Ovary (tissue), 9 donors: ENCODE measurements around the gene UBR3. TPM values are rescaled to one million over a fixed set of nuclear protein-coding genes. Genes with fewer than 3 reads are reported as not detected.

Experiments used
- DNase-seq, 5 donors: peaks; one replicate each; pipeline ENCODE4 v3.0.0-alpha.2; 2019 to 2020
- H3K27ac ChIP-seq, 2 donors: fragments of 200-600 bp; one replicate each; pipeline versions ENCODE4 v1.5.1 to v1.8.0; 2019 to 2022
- H3K27me3 ChIP-seq: fragments of 200-600 bp; one replicate; pipeline ENCODE4 v1.8.0; 2022
- H3K36me3 ChIP-seq: fragments of 200-600 bp; sonication (generic); one replicate; pipeline ENCODE4 v1.5.1; 2019
- H3K4me1 ChIP-seq: one replicate; pipeline ENCODE4 v1.8.1; 2013; ENCODE audit warnings: mild to moderate bottlenecking, moderate library complexity; ENCODE audit not compliant: insufficient read depth
- H3K4me3 ChIP-seq: fragments of 200-600 bp; sonication (generic); one replicate; pipeline ENCODE4 v1.5.1; 2017
- H3K9me3 ChIP-seq, 2 donors: fragments of 200-600 bp in 1 of 2; sonication (generic) in 1 of 2; one replicate each; pipeline versions ENCODE4 v1.5.1 to v1.8.1; 2013 to 2019; ENCODE audit warnings: mild to moderate bottlenecking in 1 of 2, moderate library complexity in 1 of 2
- EP300 ChIP-seq: sonication (generic); formaldehyde crosslinking; IDR thresholded peaks from one replicate; pipeline ENCODE4 v1.6.1; 2017; ENCODE audit warnings: antibody characterized with exemption
- POLR2A ChIP-seq: fragments of 450-650 bp; IDR thresholded peaks from one replicate; pipeline ENCODE4 v1.6.1; 2017; ENCODE audit warnings: antibody characterized with exemption, mild to moderate bottlenecking, moderate library complexity
- WGBS, 3 donors: extraction: QIAGEN DNeasy Blood & Tissue Kit in 1 of 3; methylation state at CpG; one replicate each; pipeline versions ENCODE4 v1.1.5 to v1.1.7; 2013 to 2017; 5-methylcytosine and 5-hydroxymethylcytosine counted together
- intact Hi-C, 4 donors: fragments of 100-400 bp; cut with DNase I; formaldehyde crosslinking; loops; one replicate each; pipeline versions ENCODE4 v1.11.0 to v1.15.1; 2022 to 2023
- polyA plus RNA-seq, 2 donors: library from polyadenylated mRNA; stranded (reverse); fragments of 200-250 nt in 1 of 2; fragments of 350-450 nt in 1 of 2; fragmentation: Illumina TruSeq in 1 of 2; extraction: RNeasy Lipid Tissue Mini Kit (QIAGEN cat#74804) in 1 of 2; gene quantifications; one replicate each; pipeline ENCODE4 v1.2.3, GENCODE V29; 2013 to 2014
- total RNA-seq, 7 donors: library from RNA; depleted of rRNA in 2 of 7; stranded (reverse); fragments of >200 nt in 2 of 7; fragmentation: NEBNext Ultra II Directional in 3 of 7; extraction: Animal tissue kit (Norgen Biotek cat#: 25700) in 3 of 7; gene quantifications; one replicate each; pipeline versions ENCODE4 v1.1.0 to v1.2.4, GENCODE V29; 2016 to 2023
- TF ChIP-seq, protein P1 (sequence below), 3 donors: fragments of 450-650 bp in 2 of 3; fragments of 200-600 bp in 1 of 3; IDR thresholded peaks; one replicate each; pipeline versions ENCODE4 v1.5.1 to v1.8.0; 2016 to 2022; ENCODE audit warnings: antibody characterized with exemption in 3 of 3, mild to moderate bottlenecking in 1 of 3
- donor health status: DM: no; HTN: no; CAD: no; lungs with moderate emphysema.
- donor health status: DM: no; HTN: no; CAD: no.
- donor health status: Bipolar disorder and iron deficiency.
- donor health status: DM: yes; HTN: yes; CAD: no.
- donor health status: DM: no; HTN: no; CAD: no.
- donor health status: DM: yes; HTN: yes; CAD: no.

Gene UBR3
- total and polyA plus RNA-seq, 9 donors, result 13.6 to 63.4 (median 45.1) TPM

DNA sequence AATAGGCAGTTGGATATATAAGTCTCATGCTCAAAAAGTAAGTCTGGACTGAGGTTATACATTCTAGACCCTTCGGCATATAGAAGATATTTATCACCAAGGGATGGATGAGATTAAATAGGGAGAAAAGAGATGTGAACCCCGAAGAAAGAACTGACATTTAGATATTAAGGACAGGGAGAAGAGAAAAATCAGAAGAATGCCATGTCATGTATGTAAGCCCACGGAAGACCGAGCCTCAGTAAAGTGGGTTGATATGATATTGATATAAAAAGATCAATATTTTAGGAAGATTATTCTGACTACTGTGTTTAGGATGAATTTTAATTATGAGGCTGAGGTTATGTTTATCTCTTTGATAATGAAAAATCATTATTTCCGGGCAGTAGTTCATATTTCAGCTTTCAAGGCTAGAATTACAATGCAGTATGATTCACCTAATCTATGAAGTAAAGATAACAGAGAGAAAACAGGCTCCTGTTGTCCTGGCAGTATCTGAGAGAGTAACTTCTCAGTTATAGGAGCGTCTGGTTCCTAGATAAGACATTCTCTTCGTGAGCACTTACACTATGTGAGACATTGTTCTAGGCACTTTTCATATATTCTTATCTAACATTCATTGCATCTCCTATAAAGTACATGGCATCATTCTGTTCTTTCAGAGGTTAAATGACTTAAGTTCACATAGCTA is 83.0 kb downstream of the UBR3 start:
- no peaks in the 10 kb centered on the region for H3K27me3 ChIP-seq
- H3K27ac ChIP-seq, result no peak overlapping the region
- no peak overlapping the region for H3K4me3 ChIP-seq
- no peak for DNase-seq
- no peak for TF ChIP-seq POLR2A
- TF ChIP-seq, protein P1, sequence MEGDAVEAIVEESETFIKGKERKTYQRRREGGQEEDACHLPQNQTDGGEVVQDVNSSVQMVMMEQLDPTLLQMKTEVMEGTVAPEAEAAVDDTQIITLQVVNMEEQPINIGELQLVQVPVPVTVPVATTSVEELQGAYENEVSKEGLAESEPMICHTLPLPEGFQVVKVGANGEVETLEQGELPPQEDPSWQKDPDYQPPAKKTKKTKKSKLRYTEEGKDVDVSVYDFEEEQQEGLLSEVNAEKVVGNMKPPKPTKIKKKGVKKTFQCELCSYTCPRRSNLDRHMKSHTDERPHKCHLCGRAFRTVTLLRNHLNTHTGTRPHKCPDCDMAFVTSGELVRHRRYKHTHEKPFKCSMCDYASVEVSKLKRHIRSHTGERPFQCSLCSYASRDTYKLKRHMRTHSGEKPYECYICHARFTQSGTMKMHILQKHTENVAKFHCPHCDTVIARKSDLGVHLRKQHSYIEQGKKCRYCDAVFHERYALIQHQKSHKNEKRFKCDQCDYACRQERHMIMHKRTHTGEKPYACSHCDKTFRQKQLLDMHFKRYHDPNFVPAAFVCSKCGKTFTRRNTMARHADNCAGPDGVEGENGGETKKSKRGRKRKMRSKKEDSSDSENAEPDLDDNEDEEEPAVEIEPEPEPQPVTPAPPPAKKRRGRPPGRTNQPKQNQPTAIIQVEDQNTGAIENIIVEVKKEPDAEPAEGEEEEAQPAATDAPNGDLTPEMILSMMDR (IDR thresholded peaks at IDR 0.05), result no peak
- TF ChIP-seq EP300, result no peak
- no peaks in the 10 kb centered on the region for H3K36me3 ChIP-seq
- no peaks in the 10 kb centered on the region for H3K4me1 ChIP-seq
- H3K9me3 ChIP-seq, result no peaks in the 10 kb centered on the region
- 45 to 49% (median 48%) methylated on average over 7 of the region's 7 CpGs for WGBS, 3 donors
- intact Hi-C loops, result loop anchor here in 1 of 4 donors (10.0 kb wide), 1 partner anchor 85 kb away; the partner anchor contains the start of genes METTL5 and UBR3

DNA sequence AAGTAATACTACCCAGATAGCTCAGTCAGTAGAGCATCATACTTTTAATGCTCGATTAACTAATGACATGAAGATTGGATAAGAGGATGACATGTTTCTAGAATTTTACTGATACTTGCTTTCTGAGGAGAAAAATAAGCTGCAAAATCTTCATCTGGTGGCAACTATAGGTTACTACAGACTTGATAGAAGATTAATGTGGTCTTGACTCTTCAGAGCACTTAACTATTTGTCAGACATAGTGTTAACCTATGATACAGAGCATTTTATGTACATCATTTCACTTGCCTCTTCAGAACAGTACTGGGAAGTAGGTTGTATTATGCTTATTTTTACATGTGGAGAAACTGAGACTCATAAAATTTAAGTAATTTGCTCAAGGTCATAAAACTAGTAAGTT is 83.9 kb downstream of the UBR3 start:
- no peak overlapping the region for H3K4me3 ChIP-seq
- intact Hi-C loops, result loop anchor here in 1 of 4 donors (10.0 kb wide), 1 partner anchor 86 kb away; the partner anchor contains the start of genes METTL5 and UBR3
- H3K27ac ChIP-seq, result no peak overlapping the region
- no peaks in the 10 kb centered on the region for H3K4me1 ChIP-seq
- 72 to 90% (median 84%) methylated on average over 1 of the region's 1 CpG for WGBS, 3 donors
- no peaks in the 10 kb centered on the region for H3K9me3 ChIP-seq
- DNase-seq, result no peak
- TF ChIP-seq POLR2A (no peak), EP300 (no peak)
- TF ChIP-seq, protein P1 (IDR thresholded peaks at IDR 0.05), result no peak
- no peaks in the 10 kb centered on the region for H3K27me3 ChIP-seq
- no peaks in the 10 kb centered on the region for H3K36me3 ChIP-seq

DNA sequence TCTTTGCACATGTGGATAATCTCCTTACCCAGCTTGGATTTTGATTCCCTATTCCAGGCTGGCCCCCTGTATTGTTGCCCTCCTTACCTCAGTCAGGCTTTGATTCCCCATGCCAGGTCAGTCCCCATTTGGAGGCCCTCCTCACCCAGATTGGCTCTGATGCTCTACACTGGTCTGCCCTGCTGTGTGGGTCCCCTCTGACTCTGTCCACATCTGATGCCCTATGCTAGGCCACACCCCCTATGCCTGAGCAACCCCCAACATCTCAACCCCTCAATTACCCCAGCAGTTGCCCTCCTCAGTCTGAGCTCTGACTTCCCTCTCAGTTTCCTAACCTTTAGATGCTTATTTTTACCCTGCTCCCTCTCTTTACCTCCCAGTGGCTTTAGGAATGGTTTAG is 89.4 kb downstream of the UBR3 start:
- Histone ChIP-seq H3K4me1 (no peaks in the 10 kb centered on the region), H3K4me3 (no peak overlapping the region), H3K9me3 (no peaks in the 10 kb centered on the region), H3K27me3 (no peaks in the 10 kb centered on the region), H3K27ac (no peak overlapping the region), H3K36me3 (no peaks in the 10 kb centered on the region)
- no peak for TF ChIP-seq EP300
- TF ChIP-seq POLR2A, result no peak
- TF ChIP-seq, protein P1 (IDR thresholded peaks at IDR 0.05), result no peak
- no peak for DNase-seq
- intact Hi-C loops, result loop anchor here in 1 of 4 donors (10.0 kb wide), 1 partner anchor 92 kb away; the partner anchor contains the start of genes METTL5 and UBR3

DNA sequence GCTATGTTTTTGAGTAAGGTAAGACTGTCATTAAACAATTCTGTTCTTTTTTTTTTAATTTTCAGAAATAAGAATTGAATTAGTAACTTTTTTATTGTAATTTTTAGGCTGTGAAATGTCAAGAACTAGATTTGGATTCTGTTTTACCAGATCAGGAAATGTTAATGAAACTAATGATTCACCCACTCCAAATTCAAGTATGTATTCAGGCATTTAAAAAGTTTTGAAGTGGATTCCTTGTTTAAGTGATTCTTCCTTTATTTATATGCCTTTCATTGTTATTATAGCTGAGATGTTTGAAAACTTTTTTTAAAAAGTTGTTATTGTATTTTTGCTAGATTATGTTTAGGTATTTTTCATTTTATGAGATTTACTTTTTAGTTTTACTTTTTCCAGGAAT is 96.7 kb downstream of the UBR3 start:
- intact Hi-C loops, result loop anchor here in 2 of 4 donors (10.0 kb wide), 1 partner anchor 99 kb away; the partner anchor contains the start of genes METTL5 (in 2 of the 2) and UBR3 (in 2 of the 2)
- Histone ChIP-seq H3K27ac (no peak overlapping the region), H3K4me3 (no peak overlapping the region), H3K4me1 (no peaks in the 10 kb centered on the region), H3K36me3 (no peaks in the 10 kb centered on the region), H3K27me3 (no peaks in the 10 kb centered on the region), H3K9me3 (no peaks in the 10 kb centered on the region)
- DNase-seq, result no peak
- TF ChIP-seq EP300 (no peak), POLR2A (no peak)
- TF ChIP-seq, protein P1 (IDR thresholded peaks at IDR 0.05), result no peak
